AG09309 (cell line): ENCODE data around the gene TMEM82.

Source experiments
- DNase-seq: peaks from one replicate; pipeline ENCODE4 v3.0.0-alpha.2; 2010; ENCODE audit warnings: low read depth
- H3K4me3 ChIP-seq: 2 replicates; pipeline ENCODE4 v1.5.1; 2011; ENCODE audit warnings: mild to moderate bottlenecking, low read depth, low read length, moderate library complexity; ENCODE audit not compliant: control insufficient read depth
- CTCF ChIP-seq: IDR thresholded peaks from 2 replicates; pipeline ENCODE4 v1.5.1; 2011; ENCODE audit warnings: mild to moderate bottlenecking, low read depth, low read length, inconsistent platforms; ENCODE audit not compliant: insufficient read depth, control insufficient read depth; ENCODE audit errors: missing control alignments

The TMEM82 gene

GRCh38 chr1:15748690-15749398 is 6.5 kb downstream of the TMEM82 start:
- no peak for TF ChIP-seq CTCF
- DNase-seq: no peak
- no peak overlapping the region for H3K4me3 ChIP-seq

GRCh38 chr1:15749399-15750291 is 7.3 kb downstream of the TMEM82 start:
- DNase-seq: no peak
- no peak overlapping the region for H3K4me3 ChIP-seq
- no peak for TF ChIP-seq CTCF

- DNase-seq: no peak
- no peak for TF ChIP-seq CTCF
- no peak overlapping the region for H3K4me3 ChIP-seq
Measured at GRCh38 chr1:15750924-15751323, 8.6 kb downstream of the TMEM82 start.

- no peak overlapping the region for H3K4me3 ChIP-seq
Measured at GRCh38 chr1:15751717-15752116, 9.4 kb downstream of the TMEM82 start.

GRCh38 chr1:15753776-15754175 is 11.5 kb downstream of the TMEM82 start:
- H3K4me3 ChIP-seq: no peak overlapping the region
- TF ChIP-seq CTCF: no peak
- DNase-seq: no peak

More at GRCh38 chr1:15751717-15752116, 9.4 kb downstream of the TMEM82 start:
- DNase-seq: no peak
- no peak for TF ChIP-seq CTCF

GRCh38 chr1:15755021-15755645 is 12.8 kb downstream of the TMEM82 start:
- no peak for DNase-seq
- H3K4me3 ChIP-seq: no peak overlapping the region
- TF ChIP-seq CTCF: no peak
